ENCODE measurements around the gene VPS33A. TPM values are rescaled to one million over a fixed set of nuclear protein-coding genes. Genes with fewer than 3 reads are reported as not detected.
A peak's percentile ranks its signal among the peaks of the same experiment; 100 is the strongest.

Gene VPS33A
- total RNA-seq (2014; rRNA removed; shearing (Covaris generic)), result 27.5 and 36.5 TPM in 2 replicates
- 25.4 and 26.1 TPM in 2 replicates for polyA plus RNA-seq (2015; cell fraction: cytosol; rRNA removed)
- polyA plus RNA-seq (2015; cell fraction: nucleus; rRNA removed), result 11.1 and 22.3 TPM in 2 replicates

DNA sequence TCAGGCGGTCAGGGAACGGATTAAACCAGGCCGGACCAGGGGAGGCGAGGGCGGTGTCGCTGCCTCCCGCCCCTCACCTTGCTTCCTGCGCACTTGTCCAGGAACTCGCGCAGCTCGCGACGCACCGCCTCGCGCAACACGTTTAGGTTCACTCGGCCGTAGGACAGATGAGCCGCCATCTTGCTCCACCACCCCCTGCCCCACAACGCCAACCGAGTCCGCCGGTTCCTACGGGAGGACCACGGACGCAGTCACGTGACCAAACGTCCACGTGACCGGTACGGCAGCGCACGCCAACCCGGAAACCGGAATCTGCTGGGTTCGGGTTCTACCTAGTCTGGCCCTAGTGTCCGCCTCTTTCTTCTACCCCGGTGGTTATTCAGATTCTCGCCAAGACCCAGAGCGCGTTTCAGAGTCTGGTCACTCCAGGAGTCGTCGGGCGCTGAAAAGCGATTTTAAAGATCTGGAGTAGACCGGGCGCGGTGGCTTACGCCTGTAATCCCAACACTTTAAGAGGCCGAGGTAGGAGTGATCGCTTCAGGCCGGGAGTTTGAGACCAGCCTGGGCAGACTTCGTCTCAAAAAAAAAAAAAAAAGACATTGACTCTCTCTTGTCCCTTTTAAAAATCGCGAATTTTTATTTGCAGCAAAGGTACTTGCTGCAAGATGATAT lies at the start of gene VPS33A:
Gene VPS33A, minus strand, starts transcription at position 265 of the 672 bp plus-strand sequence. Its CDS starts 86 bp downstream, at position 179.
- peak; percentile 97 for DNase-seq (ENCODE audit: low read depth, low spot score)
- in situ Hi-C loops (cut with HindIII; ENCODE audit: low pct_unique_long_range_greater_than_20kb, low sequenced_read_pairs), result no loop called here

DNA sequence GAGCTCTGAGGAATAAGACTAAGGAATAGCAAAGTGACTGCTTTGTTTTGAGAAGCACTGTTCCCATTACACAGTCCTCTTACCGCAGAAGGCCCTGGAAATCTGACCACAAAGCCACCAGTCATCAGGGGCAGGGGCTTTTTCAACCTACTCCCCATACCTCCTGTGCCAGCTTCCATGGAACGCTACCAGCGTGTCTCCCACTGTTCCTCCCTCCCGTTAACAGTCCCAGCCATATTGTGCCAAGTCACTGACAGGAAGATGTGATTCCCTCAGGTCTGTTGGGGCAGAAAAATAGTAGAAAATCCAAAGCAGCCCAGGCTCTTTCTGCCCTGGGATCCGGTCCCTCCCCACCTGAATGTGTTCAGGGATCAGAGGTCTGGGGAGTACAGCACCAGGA lies 46.6 kb upstream of the VPS33A start:
- DNase-seq (ENCODE audit: low read depth, low spot score), result no peak
- in situ Hi-C loops (cut with HindIII; ENCODE audit: low pct_unique_long_range_greater_than_20kb, low sequenced_read_pairs), result no loop called here

DNA sequence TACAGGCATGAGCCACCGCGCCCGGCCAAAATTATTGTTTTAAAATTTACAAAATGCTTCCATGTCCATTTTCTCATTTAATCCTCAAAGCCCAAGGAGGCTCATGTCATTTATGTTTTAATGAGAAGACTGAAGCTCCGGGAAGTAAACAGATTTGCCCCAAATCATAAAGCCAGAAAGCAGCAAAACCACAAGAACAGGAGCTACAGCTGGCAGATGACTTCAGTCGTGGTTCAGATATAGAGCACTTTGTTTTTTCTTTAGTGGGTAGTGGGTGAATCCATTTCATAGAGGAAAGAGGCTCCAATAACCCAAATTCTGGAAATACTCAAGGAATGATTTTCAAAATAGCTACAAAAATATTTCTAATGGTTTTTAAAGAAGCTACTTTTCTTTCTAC lies 45.4 kb upstream of the VPS33A start:
- in situ Hi-C loops (cut with HindIII; ENCODE audit: low pct_unique_long_range_greater_than_20kb, low sequenced_read_pairs), result no loop called here

DNA sequence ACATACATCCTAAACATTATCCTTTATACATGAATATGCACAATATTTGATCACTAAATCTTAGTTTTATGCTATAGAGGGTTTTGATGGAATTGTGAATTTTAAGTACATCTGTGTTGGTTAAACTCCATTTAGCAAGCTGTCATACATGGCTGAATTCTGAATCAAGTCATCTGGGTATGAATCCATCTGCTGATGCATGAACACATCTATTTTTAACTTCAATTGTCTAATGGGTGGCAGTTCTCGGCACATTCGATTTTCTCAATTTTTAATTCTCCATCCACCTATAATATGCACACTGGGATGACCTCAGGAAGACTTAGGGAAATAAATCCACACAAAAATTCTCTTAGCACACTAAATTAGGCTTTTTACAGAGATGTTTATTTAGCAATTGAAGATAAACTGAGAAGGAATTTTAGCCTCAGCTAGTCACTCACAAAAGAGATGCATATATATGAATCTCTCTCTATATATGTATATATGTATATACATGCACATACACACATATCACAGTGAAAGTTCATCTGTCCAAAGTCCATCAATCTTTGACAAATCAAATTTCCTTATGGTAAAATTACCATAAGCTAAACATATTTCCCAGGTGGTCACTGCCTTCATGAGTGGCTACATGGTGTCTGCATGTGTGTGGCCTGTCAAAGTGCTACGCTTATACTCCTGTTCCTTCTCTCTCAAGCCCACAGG lies 44.5 kb upstream of the VPS33A start:
- DNase-seq (ENCODE audit: low read depth, low spot score), result no peak
- in situ Hi-C loops (cut with HindIII; ENCODE audit: low pct_unique_long_range_greater_than_20kb, low sequenced_read_pairs), result no loop called here

More for the DNA sequence above, 45.4 kb upstream of the VPS33A start:
- DNase-seq (ENCODE audit: low read depth, low spot score), result no peak

DNA sequence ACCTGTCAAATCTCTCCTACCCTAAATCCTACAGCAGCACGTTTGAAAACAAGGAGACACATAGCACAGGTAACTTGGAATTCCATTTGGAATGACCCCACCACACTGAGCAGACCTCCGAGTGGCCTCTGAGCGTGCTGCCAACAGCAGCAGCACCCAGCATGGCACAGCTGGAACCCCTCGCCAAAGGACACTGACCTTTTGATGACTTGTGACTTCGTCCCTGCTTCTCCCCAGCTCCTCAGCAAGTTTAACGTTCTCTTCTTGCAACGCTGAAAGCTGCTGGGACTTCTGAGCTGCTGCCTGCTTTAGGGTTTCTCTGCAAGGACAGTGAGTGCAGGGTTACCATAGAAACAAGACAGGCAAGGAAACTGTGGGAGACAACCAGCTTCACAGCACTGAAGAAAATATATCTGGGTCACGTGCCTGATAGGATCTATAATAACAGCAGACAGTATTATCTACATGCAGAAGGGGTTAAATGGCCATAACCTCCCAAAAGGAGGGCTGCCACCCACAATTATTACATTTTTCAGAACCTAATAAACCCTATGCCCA lies 43.3 kb upstream of the VPS33A start:
- DNase-seq (ENCODE audit: low read depth, low spot score), result no peak
- in situ Hi-C loops (cut with HindIII; ENCODE audit: low pct_unique_long_range_greater_than_20kb, low sequenced_read_pairs), result no loop called here

DNA sequence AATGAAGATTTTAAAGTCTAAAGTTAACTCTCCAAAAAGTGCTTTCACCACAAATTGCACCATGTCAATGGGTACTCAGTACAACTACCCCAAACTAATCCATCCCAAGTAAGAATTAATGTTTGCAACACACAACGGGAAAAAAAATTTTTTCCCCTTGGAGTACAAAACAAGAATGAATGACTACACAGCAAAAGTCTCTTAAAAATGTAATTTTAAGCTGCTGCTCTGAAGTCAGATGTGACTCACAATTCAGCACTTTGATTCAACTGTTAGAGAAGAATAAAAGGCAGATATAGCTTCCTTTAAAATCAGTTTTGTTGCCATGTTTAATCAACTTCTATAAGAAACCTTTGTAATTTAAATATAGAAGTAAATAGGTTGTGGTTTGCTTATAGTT lies 42.5 kb upstream of the VPS33A start:
- no peak for DNase-seq (ENCODE audit: low read depth, low spot score)
- in situ Hi-C loops (cut with HindIII; ENCODE audit: low pct_unique_long_range_greater_than_20kb, low sequenced_read_pairs), result no loop called here

DNA sequence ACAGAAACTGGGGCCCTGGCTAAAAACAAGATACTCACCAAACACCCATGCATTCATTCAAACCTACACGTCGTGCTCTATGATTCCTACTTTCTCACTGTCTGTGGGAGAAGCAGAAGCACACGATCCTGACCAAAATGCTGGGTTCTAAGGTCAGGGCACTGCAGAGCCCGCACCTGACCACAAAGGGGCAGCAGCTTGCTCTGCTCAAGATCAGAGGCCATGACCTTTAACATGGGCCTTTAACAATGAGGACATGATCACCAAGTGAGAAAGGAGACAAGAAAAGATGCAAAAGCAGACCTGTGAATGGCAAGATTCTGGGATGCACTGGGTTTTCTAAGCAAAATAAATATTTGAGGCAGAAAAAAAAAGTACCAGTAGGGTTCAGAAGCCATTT lies 40.1 kb upstream of the VPS33A start:
- in situ Hi-C loops (cut with HindIII; ENCODE audit: low pct_unique_long_range_greater_than_20kb, low sequenced_read_pairs), result no loop called here
- peak; percentile 9 for DNase-seq (ENCODE audit: low read depth, low spot score)

DNA sequence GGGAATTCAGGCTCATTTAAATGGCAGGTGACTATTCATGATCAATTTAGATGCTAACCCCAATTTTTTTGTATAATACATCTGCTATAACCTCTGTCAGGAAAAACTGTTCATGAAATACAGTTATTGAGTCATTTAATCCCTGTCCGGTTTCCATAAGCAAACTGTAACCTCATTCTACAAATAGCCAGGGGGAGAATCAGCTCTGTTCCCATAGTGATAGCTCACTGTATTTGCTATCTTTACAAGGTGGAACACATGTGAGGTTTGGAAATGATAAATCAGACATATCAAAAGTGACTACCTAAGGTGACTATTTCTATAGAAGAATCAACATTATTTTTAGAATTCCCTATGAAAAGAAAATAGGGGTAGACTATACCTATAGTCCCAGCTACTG lies 38.6 kb upstream of the VPS33A start:
- DNase-seq (ENCODE audit: low read depth, low spot score), result no peak
- in situ Hi-C loops (cut with HindIII; ENCODE audit: low pct_unique_long_range_greater_than_20kb, low sequenced_read_pairs), result no loop called here

DNA sequence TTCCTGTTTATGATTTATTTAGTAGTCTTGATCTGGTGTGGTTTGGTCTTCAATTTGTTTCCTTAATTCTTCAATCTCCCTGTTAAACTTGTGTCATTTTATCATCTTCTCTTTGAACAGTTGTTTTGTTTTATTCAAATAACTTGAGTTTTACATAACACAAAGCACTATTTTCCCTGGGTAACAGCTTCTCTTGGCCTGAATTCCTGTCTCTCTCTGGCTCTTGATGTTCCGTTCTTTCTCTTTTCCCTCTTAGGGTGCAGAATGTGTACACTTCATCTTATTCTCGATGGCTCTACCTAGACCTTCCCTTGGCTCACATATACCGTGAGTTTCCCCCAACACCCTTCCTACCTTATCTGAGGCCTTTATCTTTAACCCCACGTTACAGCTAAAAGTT lies 36.8 kb upstream of the VPS33A start:
- in situ Hi-C loops (cut with HindIII; ENCODE audit: low pct_unique_long_range_greater_than_20kb, low sequenced_read_pairs), result no loop called here

DNA sequence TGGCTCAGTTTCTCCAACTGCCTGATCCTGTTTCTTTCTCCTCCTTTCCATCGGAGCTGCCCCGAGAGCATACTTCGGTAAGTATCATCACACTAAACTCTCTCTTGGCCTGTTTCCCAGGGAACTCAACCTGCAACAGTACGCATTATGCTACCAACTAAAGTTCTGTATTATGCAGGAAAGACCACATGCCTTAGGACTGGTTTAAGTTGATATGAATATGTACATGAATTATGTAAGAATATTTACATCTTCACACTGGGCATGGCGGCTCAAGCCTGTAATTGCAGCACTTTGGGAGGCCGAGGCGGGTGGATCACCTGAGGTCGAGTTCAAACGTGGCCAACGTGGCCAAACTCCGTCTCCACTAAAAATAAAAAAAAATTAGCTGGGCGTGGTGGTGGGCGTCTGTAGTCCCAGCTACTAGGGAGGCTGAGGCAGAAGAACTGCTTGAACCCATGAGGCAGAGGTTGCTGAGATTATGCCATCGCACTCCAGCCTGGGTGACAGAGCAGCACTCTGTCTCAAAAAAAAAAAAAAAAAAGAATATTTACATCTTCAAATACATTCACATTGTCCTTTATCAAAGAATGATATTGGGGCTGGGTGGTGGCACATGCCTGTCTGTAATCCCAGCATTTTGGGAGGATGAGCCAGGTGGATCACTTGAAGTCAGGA lies 31.9 kb upstream of the VPS33A start:
- DNase-seq (ENCODE audit: low read depth, low spot score), result no peak
- in situ Hi-C loops (cut with HindIII; ENCODE audit: low pct_unique_long_range_greater_than_20kb, low sequenced_read_pairs), result no loop called here

More for the DNA sequence above, 36.8 kb upstream of the VPS33A start:
- no peak for DNase-seq (ENCODE audit: low read depth, low spot score)

DNA sequence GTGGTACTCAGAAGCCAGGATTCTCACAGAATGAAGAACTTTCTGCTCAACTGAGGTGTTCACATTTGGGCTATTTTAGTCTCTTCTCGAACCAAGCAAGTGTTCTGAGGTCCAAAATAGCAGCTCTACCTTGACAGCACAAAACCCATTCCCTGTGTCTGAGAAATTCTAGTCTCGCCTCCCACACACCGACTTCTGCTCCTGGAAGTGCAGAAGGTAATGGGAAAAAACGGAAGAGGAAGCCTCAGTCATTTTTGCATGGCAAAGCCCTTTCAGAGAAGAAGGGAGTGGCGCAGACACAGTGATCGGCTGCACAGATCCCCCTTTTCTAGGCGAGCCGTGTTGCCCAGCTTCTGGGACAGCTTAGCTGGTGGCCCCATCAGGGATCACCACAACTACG lies 31.2 kb upstream of the VPS33A start:
- in situ Hi-C loops (cut with HindIII; ENCODE audit: low pct_unique_long_range_greater_than_20kb, low sequenced_read_pairs), result no loop called here
- DNase-seq (ENCODE audit: low read depth, low spot score), result no peak

DNA sequence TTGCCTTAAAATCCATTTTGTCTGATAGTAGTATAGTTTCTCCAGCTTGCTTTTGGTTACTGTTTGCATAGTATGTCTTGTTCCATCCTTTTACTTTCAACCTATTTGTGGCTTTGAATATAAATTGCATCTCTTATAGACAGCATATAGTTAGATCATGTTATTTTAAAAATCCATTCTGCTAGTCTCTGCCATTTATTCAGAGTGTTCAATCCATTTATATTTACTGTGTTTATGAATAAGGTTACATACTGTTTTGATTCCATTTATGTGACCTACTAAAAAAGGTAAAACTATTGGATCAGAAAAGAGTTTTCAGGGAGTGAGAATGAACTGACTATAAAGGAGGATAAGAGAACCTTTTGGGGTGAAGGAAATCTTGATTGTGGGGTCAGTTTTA lies 29.6 kb upstream of the VPS33A start:
- in situ Hi-C loops (cut with HindIII; ENCODE audit: low pct_unique_long_range_greater_than_20kb, low sequenced_read_pairs), result no loop called here

DNA sequence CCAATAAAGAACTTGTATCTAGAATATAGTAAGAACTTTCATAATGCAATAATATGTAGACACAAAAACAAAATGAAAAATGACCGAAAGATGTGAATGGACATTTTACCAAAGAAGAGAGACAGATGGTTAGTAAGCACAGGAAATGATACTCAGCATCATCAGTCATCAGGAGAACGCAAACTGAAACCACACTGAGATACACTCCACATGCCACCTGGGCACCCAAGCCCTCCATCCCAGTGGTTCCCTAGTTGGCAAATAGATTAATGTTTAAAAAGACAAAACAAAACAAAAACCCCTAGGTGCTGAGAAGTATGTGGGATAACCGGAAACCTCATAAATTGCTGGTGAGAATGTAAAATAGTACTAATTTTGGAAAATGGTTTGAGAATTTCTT lies 26.8 kb upstream of the VPS33A start:
- in situ Hi-C loops (cut with HindIII; ENCODE audit: low pct_unique_long_range_greater_than_20kb, low sequenced_read_pairs), result no loop called here
- DNase-seq (ENCODE audit: low read depth, low spot score), result no peak

More for the DNA sequence above, 29.6 kb upstream of the VPS33A start:
- DNase-seq (ENCODE audit: low read depth, low spot score), result no peak

DNA sequence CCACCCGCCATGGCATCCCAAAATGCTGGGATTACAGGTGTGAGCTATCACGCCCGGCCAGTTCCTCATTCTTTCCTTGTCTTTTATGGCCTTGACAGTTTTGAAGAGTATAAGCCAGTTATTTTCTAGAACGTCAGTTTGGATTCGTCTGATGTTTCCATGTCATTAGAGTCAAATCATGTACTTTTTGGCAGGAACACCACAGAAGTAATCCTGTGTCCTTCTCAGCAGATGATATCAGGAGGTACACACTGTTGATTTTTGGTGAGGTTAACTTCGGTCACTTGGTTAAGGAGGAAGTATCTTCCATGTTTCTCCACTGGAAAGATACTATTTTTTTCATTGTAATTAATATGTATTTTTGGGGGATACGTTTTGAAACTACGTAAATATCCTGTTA lies 25.1 kb upstream of the VPS33A start:
- in situ Hi-C loops (cut with HindIII; ENCODE audit: low pct_unique_long_range_greater_than_20kb, low sequenced_read_pairs), result no loop called here
- no peak for DNase-seq (ENCODE audit: low read depth, low spot score)

DNA sequence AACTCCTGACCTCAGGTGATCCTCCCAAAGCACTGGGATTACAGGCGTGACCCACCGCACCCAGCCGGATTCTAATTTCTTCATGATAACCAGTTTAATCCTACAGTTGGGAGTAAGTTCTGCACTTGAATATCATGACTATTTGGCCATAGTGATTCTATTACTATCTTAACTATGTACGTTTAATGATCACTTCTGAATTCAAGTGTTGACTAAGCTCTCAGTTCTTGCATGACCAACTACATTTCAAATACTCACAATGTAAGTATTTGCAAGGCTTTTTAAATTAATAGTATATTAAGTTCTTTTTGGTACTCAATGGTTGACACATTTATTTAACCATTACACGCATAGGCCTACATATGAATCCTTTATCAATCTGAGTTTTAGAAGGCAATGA lies 17.4 kb upstream of the VPS33A start:
- in situ Hi-C loops (cut with HindIII; ENCODE audit: low pct_unique_long_range_greater_than_20kb, low sequenced_read_pairs), result no loop called here
- no peak for DNase-seq (ENCODE audit: low read depth, low spot score)

DNA sequence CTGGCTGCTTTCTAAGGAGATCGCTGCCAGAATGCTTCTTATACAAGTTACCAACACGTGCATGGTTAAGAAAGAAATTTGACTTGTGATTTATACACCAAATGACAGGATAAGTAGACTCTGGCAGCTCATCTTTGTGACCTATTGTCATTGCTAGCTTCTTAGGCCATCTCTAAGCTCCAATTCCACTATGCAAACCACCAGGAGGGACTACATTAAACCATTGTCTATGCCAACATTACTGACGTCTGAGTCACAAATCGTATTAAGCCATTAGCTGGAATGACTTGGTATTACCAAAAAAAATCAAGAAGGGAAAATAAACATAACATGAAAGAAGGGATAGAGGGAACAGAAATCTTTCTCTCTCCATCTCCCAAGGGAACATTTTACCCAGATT lies 15.8 kb upstream of the VPS33A start:
- peak; percentile 14 for DNase-seq (ENCODE audit: low read depth, low spot score)
- in situ Hi-C loops (cut with HindIII; ENCODE audit: low pct_unique_long_range_greater_than_20kb, low sequenced_read_pairs), result no loop called here

DNA sequence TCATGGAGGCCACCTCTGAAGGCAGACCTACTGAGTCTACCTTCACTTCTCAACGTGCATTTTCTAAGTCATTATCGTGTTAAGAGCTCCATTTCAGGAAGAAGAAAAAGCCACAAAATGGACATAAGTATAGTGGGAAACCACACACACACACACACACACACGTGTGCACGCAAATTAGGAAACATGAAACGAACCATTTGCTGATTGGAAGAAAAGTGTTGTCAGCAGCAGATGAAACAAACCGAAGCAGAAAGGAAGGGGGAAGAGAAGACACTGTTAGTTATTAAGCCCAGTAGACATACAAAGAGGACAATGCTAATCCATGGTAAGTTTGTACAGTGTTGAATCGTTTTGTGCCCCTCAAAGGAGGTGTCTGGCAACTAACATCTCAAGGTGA lies 9.9 kb upstream of the VPS33A start:
- DNase-seq (ENCODE audit: low read depth, low spot score), result no peak
- in situ Hi-C loops (cut with HindIII; ENCODE audit: low pct_unique_long_range_greater_than_20kb, low sequenced_read_pairs), result no loop called here

DNA sequence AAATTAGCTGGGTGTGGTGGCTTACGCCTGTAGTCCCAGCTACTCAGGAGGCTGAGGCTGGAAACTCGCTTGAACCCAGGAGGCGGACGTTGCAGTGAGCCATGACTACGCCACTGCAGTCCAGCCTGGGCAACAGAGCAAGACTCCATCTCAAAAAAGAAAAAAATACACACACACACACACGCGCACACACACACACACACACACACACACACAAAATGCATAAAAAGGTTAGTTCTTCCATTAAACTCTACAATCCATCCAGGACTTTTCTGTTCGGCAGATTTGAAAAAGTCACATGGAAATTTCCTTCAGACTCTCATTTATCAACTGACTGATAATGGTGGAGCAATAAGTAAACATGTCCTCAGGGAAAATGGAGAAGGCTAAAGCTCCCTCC lies 9.2 kb upstream of the VPS33A start:
- no peak for DNase-seq (ENCODE audit: low read depth, low spot score)
- in situ Hi-C loops (cut with HindIII; ENCODE audit: low pct_unique_long_range_greater_than_20kb, low sequenced_read_pairs), result no loop called here
